ENCODE results near the gene TTC33. TPM values are rescaled to one million over a fixed set of nuclear protein-coding genes. Genes with fewer than 3 reads are reported as not detected.

The TTC33 gene
- total RNA-seq, 3 donors from 2014 or later, result 17.6 to 28.1 (median 18.4) TPM

DNA sequence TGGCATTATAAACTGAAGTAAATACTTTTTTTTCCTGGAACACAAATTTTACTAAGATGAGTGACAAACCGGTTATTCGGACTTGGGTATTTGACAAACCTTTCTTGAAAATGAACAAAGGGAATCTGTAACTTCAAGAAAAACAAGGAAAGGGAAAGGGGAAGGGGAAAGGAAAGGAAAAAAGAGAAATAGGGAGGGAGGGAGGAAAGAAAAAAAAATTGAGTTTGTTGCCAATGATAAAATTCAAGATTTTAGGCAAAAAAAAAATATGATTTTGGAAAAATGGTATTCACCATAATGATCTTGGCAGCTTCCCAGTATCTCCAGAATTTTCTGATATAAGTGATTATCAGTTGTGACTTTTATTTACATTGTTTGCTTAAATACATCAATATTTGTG is 1.6 kb upstream of the TTC33 start:
- no peaks in the 10 kb centered on the region for H3K27me3 ChIP-seq
- H3K9me3 ChIP-seq, result no peaks in the 10 kb centered on the region
- H3K4me1 ChIP-seq, result no peaks in the 10 kb centered on the region
- H3K27ac ChIP-seq, result no peak overlapping the region
- H3K36me3 ChIP-seq, result no peaks in the 10 kb centered on the region
- H3K4me3 ChIP-seq, result no peak overlapping the region
- intact Hi-C loops (cut with DNase I; ENCODE audit: low total_unique reads), result no loop called here
- no peak for DNase-seq (ENCODE audit: low spot score in 2 of 2)
- TF ChIP-seq CTCF (IDR thresholded peaks at IDR 0.05) (no peak), POLR2A (IDR thresholded peaks at IDR 0.05) (no peak), POLR2AphosphoS5 (IDR thresholded peaks at IDR 0.05) (no peak)

GRCh38 chr5:40755093-40755406 is 711 bp downstream of the TTC33 start:
- Histone ChIP-seq H3K27ac (peak overlapping the region; percentile 94), H3K27me3 (no peaks in the 10 kb centered on the region), H3K36me3 (no peaks in the 10 kb centered on the region), H3K4me1 (no peaks in the 10 kb centered on the region), H3K9me3 (no peaks in the 10 kb centered on the region), H3K4me3 (peak overlapping the region; percentile 78 to 96 (median 78))
- TF ChIP-seq CTCF (IDR thresholded peaks at IDR 0.05) (peak in 2 of 3 donors; percentile 50 to 53), POLR2AphosphoS5 (IDR thresholded peaks at IDR 0.05) (no peak), POLR2A (IDR thresholded peaks at IDR 0.05) (no peak)
- peak in 1 of 2 donors; percentile 66 for DNase-seq (ENCODE audit: low spot score in 2 of 2)
- intact Hi-C loops (cut with DNase I; ENCODE audit: low total_unique reads), result no loop called here

GRCh38 chr5:40754381-40755092 is 1.2 kb downstream of the TTC33 start:
- Histone ChIP-seq H3K4me3 (peak overlapping the region; percentile 78 to 96 (median 78)), H3K27ac (peak overlapping the region; percentile 94), H3K9me3 (no peaks in the 10 kb centered on the region), H3K36me3 (no peaks in the 10 kb centered on the region), H3K27me3 (no peaks in the 10 kb centered on the region), H3K4me1 (no peaks in the 10 kb centered on the region)
- TF ChIP-seq POLR2AphosphoS5 (IDR thresholded peaks at IDR 0.05), result no peak
- no peak for TF ChIP-seq CTCF (IDR thresholded peaks at IDR 0.05)
- no peak for TF ChIP-seq POLR2A (IDR thresholded peaks at IDR 0.05)
- DNase-seq (ENCODE audit: low spot score in 2 of 2), result no peak
- intact Hi-C loops (cut with DNase I; ENCODE audit: low total_unique reads), result no loop called here

- Histone ChIP-seq H3K4me3 (no peak overlapping the region), H3K9me3 (no peaks in the 10 kb centered on the region), H3K36me3 (no peaks in the 10 kb centered on the region), H3K4me1 (no peaks in the 10 kb centered on the region), H3K27me3 (no peaks in the 10 kb centered on the region), H3K27ac (no peak overlapping the region)
- TF ChIP-seq POLR2A (IDR thresholded peaks at IDR 0.05), result no peak
- no peak for TF ChIP-seq CTCF (IDR thresholded peaks at IDR 0.05)
- TF ChIP-seq POLR2AphosphoS5 (IDR thresholded peaks at IDR 0.05), result no peak
- intact Hi-C loops (cut with DNase I; ENCODE audit: low total_unique reads), result no loop called here
- no peak for DNase-seq (ENCODE audit: low spot score in 2 of 2)
Observed at GRCh38 chr5:40746703-40747102, 9.1 kb downstream of the TTC33 start.

- H3K4me1 ChIP-seq, result no peaks in the 10 kb centered on the region
- no peak overlapping the region for H3K27ac ChIP-seq
- no peak overlapping the region for H3K4me3 ChIP-seq
- peaks cover 0 to 3% of the 10 kb centered on the region in 2 donors for H3K9me3 ChIP-seq
- no peak for DNase-seq (ENCODE audit: low spot score in 2 of 2)
- intact Hi-C loops (cut with DNase I; ENCODE audit: low total_unique reads), result no loop called here
- no peaks in the 10 kb centered on the region for H3K36me3 ChIP-seq
- H3K27me3 ChIP-seq, result no peaks in the 10 kb centered on the region
- TF ChIP-seq POLR2AphosphoS5 (IDR thresholded peaks at IDR 0.05) (no peak), POLR2A (IDR thresholded peaks at IDR 0.05) (no peak), CTCF (IDR thresholded peaks at IDR 0.05) (no peak)
Observed at GRCh38 chr5:40743771-40744170, 12.0 kb downstream of the TTC33 start.
